ENCODE results near the gene PPM1E. TPM values are rescaled to one million over a fixed set of nuclear protein-coding genes. Genes with fewer than 3 reads are reported as not detected.

Gene PPM1E
- total RNA-seq, 4 donors from 2014 or later = under 0.01 to 0.23 TPM; not detected in 2

DNA sequence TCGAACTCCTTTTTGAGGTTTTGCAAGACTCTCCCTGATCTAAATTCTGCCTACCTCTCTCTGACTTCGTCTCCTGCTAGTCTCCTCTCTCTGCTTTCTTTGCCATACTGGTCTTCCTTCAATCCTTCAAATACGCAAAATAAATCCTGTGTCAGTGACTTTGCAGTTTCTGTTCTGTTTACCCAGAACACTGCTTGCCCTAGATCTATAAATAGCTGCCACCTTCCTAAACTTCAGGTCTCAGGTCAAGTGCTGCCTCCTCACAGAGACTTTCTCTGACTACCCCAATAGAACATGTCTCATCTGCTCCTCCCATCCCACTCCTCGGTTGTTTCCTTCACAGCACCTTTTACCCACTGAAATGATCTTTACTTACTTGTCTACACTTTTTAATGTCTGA lies 272.1 kb downstream of the PPM1E start:
- Histone ChIP-seq H3K4me3 (no peak overlapping the region), H3K9me3 (no peaks in the 10 kb centered on the region), H3K27ac (no peak overlapping the region), H3K27me3 (no peaks in the 10 kb centered on the region), H3K36me3 (peaks cover 0 to 54% (median 0%) of the 10 kb centered on the region in 3 donors), H3K4me1 (no peaks in the 10 kb centered on the region)
- TF ChIP-seq, protein P1, sequence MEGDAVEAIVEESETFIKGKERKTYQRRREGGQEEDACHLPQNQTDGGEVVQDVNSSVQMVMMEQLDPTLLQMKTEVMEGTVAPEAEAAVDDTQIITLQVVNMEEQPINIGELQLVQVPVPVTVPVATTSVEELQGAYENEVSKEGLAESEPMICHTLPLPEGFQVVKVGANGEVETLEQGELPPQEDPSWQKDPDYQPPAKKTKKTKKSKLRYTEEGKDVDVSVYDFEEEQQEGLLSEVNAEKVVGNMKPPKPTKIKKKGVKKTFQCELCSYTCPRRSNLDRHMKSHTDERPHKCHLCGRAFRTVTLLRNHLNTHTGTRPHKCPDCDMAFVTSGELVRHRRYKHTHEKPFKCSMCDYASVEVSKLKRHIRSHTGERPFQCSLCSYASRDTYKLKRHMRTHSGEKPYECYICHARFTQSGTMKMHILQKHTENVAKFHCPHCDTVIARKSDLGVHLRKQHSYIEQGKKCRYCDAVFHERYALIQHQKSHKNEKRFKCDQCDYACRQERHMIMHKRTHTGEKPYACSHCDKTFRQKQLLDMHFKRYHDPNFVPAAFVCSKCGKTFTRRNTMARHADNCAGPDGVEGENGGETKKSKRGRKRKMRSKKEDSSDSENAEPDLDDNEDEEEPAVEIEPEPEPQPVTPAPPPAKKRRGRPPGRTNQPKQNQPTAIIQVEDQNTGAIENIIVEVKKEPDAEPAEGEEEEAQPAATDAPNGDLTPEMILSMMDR (IDR thresholded peaks at IDR 0.05) = no peak
- TF ChIP-seq POLR2A (IDR thresholded peaks at IDR 0.05) = no peak
- intact Hi-C loops (cut with DNase I) = no loop called here
- 72 to 80% methylated on average over 4 of the region's 4 CpGs for WGBS, 2 donors
- no peak for DNase-seq

DNA sequence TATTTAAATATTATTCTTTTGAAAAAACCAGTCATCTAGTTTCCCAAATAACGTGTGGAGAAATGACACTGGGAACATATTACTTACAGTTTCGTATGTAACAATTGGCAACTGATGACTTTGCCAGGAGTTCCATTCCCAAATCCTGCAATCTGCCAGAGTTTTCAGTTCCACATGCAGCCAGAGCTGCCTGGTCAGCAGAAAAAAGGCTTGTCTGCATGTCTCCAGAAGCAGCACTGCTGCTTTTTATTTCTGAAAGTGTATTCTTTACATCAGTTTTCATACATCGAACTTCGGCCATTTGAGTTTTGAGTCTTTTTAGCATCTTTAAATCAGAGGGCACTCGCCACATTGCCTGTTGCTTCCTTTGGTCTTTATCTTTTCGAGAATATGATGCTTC lies 272.7 kb downstream of the PPM1E start:
- Histone ChIP-seq H3K4me3 (no peak overlapping the region), H3K9me3 (no peaks in the 10 kb centered on the region), H3K27me3 (no peaks in the 10 kb centered on the region), H3K27ac (no peak overlapping the region), H3K36me3 (peaks cover 0 to 60% (median 0%) of the 10 kb centered on the region in 3 donors), H3K4me1 (no peaks in the 10 kb centered on the region)
- 87 to 93% methylated on average over 6 of the region's 6 CpGs for WGBS, 2 donors
- intact Hi-C loops (cut with DNase I) = no loop called here
- DNase-seq = no peak
- TF ChIP-seq, protein P1 (IDR thresholded peaks at IDR 0.05) = no peak
- no peak for TF ChIP-seq POLR2A (IDR thresholded peaks at IDR 0.05)

DNA sequence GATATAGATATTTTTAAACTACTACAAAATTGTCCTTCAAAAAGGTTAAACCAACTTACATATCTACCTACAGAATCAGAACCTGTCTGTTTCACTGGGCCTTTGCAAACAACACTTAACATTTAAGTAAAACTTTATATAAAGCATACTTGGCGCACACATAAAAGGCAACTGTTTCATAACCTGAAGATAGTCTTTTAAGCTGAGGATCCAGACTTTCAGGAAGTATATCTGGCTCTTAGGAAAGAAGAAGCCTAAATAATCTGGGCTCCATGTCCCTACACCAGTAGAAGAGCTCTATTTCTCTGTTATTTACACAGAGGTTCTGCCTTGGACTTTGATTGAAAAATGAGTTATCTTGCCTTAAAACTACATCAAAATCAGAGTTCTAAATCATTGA lies 275.2 kb downstream of the PPM1E start:
- Histone ChIP-seq H3K4me3 (no peak overlapping the region), H3K4me1 (no peaks in the 10 kb centered on the region), H3K27me3 (no peaks in the 10 kb centered on the region), H3K27ac (no peak overlapping the region), H3K9me3 (no peaks in the 10 kb centered on the region), H3K36me3 (peaks cover 0 to 80% (median 0%) of the 10 kb centered on the region in 3 donors)
- intact Hi-C loops (cut with DNase I) = no loop called here
- DNase-seq = no peak
- WGBS, 2 donors = 93 to 97% methylated on average over 1 of the region's 1 CpG
- TF ChIP-seq, protein P1 (IDR thresholded peaks at IDR 0.05) = no peak
- no peak for TF ChIP-seq POLR2A (IDR thresholded peaks at IDR 0.05)

Small RNA genes within 50 kb of the gene (small RNA-seq; reads per million reads assigned to genes)
- gene AC025521.1 (0 reads per million in 4 donors), gene RF00017 (0 reads per million in 4 donors), gene RNU6-518P (0 reads per million in 4 donors)

Other genes starting within 250 kb of the PPM1E start
- 10 to 100 TPM; 21.7 to 34.5 (median 28.0) TPM for gene MTMR4, start 241.2 kb upstream of the PPM1E start, total RNA-seq
- gene TEX14, start 63.8 kb upstream of the PPM1E start, total RNA-seq = under 1 TPM in 2 of 4 donors, not detected in 2; 0.13 to 0.19 TPM
- 10 to 100 TPM; 11.6 to 19.2 (median 14.6) TPM for gene RAD51C, start 63.3 kb upstream of the PPM1E start, total RNA-seq

Data from esophagus squamous epithelium (tissue), 5 donors.